CD14-positive monocyte (primary cell): ENCODE results near the gene PCSK4. TPM values are rescaled to one million over a fixed set of nuclear protein-coding genes. Genes with fewer than 3 reads are reported as not detected.
A peak's percentile ranks its signal among the peaks of the same experiment; 100 is the strongest.

Experiments used
- DNase-seq, 3 donors: peaks; one replicate each; pipeline ENCODE4 v3.0.0-alpha.2; 2011 to 2022
- H2AFZ ChIP-seq: 2 replicates; pipeline ENCODE4 v1.6.0; 2012; ENCODE audit warnings: mild to moderate bottlenecking, low read depth, low read length, inconsistent platforms; ENCODE audit not compliant: insufficient read depth, poor library complexity, severe bottlenecking
- H3K27ac ChIP-seq, 2 donors: 1 replicate in 1 of 2; 2 replicates in 1 of 2; pipeline ENCODE4 v1.5.1; 2012 to 2013; ENCODE audit warnings: low read length in 2 of 2, control low read depth in 1 of 2, inconsistent platforms in 1 of 2, low read depth in 1 of 2, mild to moderate bottlenecking in 1 of 2
- H3K27me3 ChIP-seq, 2 donors: one replicate each; pipeline versions ENCODE4 v1.6.0 to v1.6.1; 2011 to 2013; ENCODE audit warnings: low read length in 2 of 2; ENCODE audit not compliant: control insufficient read depth in 2 of 2, insufficient read depth in 2 of 2
- H3K36me3 ChIP-seq, 2 donors: replicated peaks in 1 of 2; 1 replicate in 1 of 2; 2 replicates in 1 of 2; pipeline versions ENCODE4 v1.5.1 to v1.6.1; 2012 to 2013; ENCODE audit warnings: low read length in 2 of 2, control low read depth in 1 of 2, inconsistent platforms in 1 of 2, mild to moderate bottlenecking in 1 of 2; ENCODE audit not compliant: insufficient read depth in 2 of 2, control insufficient read depth in 1 of 2
- H3K4me1 ChIP-seq, 2 donors: 1 replicate in 1 of 2; 2 replicates in 1 of 2; pipeline versions ENCODE4 v1.5.1 to v1.6.1; 2012 to 2013; ENCODE audit warnings: low read length in 2 of 2, control low read depth in 1 of 2, inconsistent platforms in 1 of 2, mild to moderate bottlenecking in 1 of 2, moderate library complexity in 1 of 2; ENCODE audit not compliant: insufficient read depth in 2 of 2, control insufficient read depth in 1 of 2
- H3K4me2 ChIP-seq: replicated peaks from 2 replicates; pipeline ENCODE3; 2012; ENCODE audit warnings: low read length, moderate library complexity, mild to moderate bottlenecking; ENCODE audit not compliant: poor library complexity, severe bottlenecking; ENCODE audit errors: extremely low read depth
- H3K4me3 ChIP-seq, 3 experiments: fragments of 200-600 bp in 1 of 3; sonication (generic) in 1 of 3; replicated peaks in 1 of 3; 1 replicate in 2 of 3; 2 replicates in 1 of 3; pipeline ENCODE4 v1.5.1; 2011 to 2013; ENCODE audit warnings: low read length in 3 of 3, mild to moderate bottlenecking in 3 of 3, control low read depth in 2 of 3, low read depth in 2 of 3, inconsistent platforms in 1 of 3, moderate library complexity in 1 of 3
- H3K79me2 ChIP-seq: 2 replicates; pipeline ENCODE4 v1.6.0; 2012; ENCODE audit warnings: mild to moderate bottlenecking, control low read depth, inconsistent platforms, low read length, moderate library complexity; ENCODE audit not compliant: insufficient read depth
- H3K9ac ChIP-seq: 2 replicates; pipeline ENCODE4 v1.6.0; 2017; ENCODE audit warnings: low read length, mild to moderate bottlenecking; ENCODE audit not compliant: insufficient read depth, poor library complexity, severe bottlenecking
- H3K9me3 ChIP-seq, 2 donors: replicated peaks in 1 of 2; 1 replicate in 1 of 2; 2 replicates in 1 of 2; pipeline versions ENCODE4 v1.5.1 to v1.6.1; 2012 to 2013; ENCODE audit warnings: low read length in 2 of 2, control low read depth in 1 of 2; ENCODE audit not compliant: control insufficient read depth in 1 of 2, insufficient read depth in 1 of 2
- H4K20me1 ChIP-seq: 2 replicates; pipeline ENCODE4 v1.6.0; 2012; ENCODE audit warnings: mild to moderate bottlenecking, low read length, control low read depth, moderate library complexity; ENCODE audit not compliant: insufficient read depth
- H3K27ac Mint-ChIP-seq, 7 donors: one replicate each; pipeline ENCODE4 v1.8.0; 2020; ENCODE audit warnings: mild to moderate bottlenecking in 7 of 7, mixed read lengths in 7 of 7, moderate library complexity in 6 of 7, inconsistent platforms in 2 of 7
- H3K27me3 Mint-ChIP-seq, 3 donors: one replicate each; pipeline ENCODE4 v1.8.0; 2021 to 2022; ENCODE audit warnings: low read depth in 3 of 3, mild to moderate bottlenecking in 3 of 3, mixed read lengths in 3 of 3, moderate library complexity in 3 of 3, inconsistent platforms in 1 of 3
- H3K36me3 Mint-ChIP-seq, 2 donors: one replicate each; pipeline ENCODE4 v1.8.0; 2020; ENCODE audit warnings: mixed read lengths in 2 of 2, inconsistent platforms in 1 of 2, mild to moderate bottlenecking in 1 of 2
- H3K4me1 Mint-ChIP-seq: one replicate; pipeline ENCODE4 v1.8.0; 2020; ENCODE audit warnings: mild to moderate bottlenecking, mixed read lengths
- H3K4me3 Mint-ChIP-seq, 2 donors: one replicate each; pipeline ENCODE4 v1.8.0; 2020; ENCODE audit warnings: mild to moderate bottlenecking in 2 of 2, mixed read lengths in 2 of 2, moderate library complexity in 1 of 2
- H3K9me3 Mint-ChIP-seq, 7 donors: one replicate each; pipeline ENCODE4 v1.8.0; 2020 to 2022; ENCODE audit warnings: mixed read lengths in 7 of 7, mild to moderate bottlenecking in 6 of 7, moderate library complexity in 6 of 7, inconsistent platforms in 2 of 7
- WGBS: methylation state at CpG from one replicate; pipeline ENCODE4 v1.1.5; 2013; ENCODE audit warnings: missing lambda C conversion rate; ENCODE audit not compliant: insufficient coverage; 5-methylcytosine and 5-hydroxymethylcytosine counted together
- intact Hi-C, 2 donors: fragments of 100-400 bp; cut with micrococcal nuclease; formaldehyde crosslinking; loops; one replicate each; pipeline versions ENCODE4 v1.15.0 to v1.15.1; 2023
- polyA plus RNA-seq, 3 donors: library from polyadenylated mRNA; depleted of rRNA in 1 of 3; unstranded in 2 of 3; stranded (reverse) in 1 of 3; fragments of 300-500 nt in 2 of 3; fragments of >200 nt in 1 of 3; fragmentation: Illumina TruSeq in 2 of 3; gene quantifications; 1 replicate in 2 of 3; 2 replicates in 1 of 3; pipeline ENCODE4 v1.2.3, GENCODE V29; 2012 to 2021
- TF ChIP-seq, protein P1 (sequence below): fragments of 200-600 bp; IDR thresholded peaks from one replicate; pipeline ENCODE4 v1.8.0; 2022; ENCODE audit warnings: antibody characterized with exemption, mild to moderate bottlenecking

PCSK4 gene
- polyA plus RNA-seq, 3 donors = 0.34 to 1.0 TPM; not detected in 1

DNA sequence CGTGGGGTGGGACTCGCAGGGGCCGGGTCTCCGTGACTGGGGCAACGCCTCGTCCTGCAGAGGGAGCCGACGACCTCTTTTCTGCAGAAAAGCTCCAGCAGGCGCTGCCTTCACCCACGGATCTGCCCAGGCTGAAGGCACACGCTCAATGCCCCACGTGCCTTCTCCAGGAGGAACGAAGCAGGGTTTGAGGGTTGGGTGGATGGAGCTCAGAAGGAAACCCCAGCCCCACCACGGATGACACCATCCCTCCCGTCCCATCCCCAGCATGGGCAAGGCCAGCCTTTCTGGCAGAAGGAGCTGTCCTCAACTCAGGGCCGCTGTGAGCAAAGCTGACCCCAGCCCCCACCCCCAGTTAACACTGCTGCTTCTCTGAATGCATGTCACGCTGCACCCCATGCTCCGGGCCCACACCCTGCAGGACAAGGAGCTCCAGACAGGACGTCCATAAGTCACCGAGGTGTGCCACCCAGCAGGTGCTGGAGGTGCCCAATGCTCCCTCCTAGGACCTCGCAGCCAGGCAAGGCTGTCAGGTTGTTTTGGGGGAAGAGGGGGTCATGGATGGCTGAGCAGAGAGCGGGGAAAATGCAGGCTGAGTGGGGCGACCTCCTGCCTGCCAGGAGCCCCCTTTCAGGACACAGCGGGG is 18.5 kb downstream of the PCSK4 start:
- Mint-ChIP-seq H3K36me3 (peaks cover 16 to 24% of the 10 kb centered on the region in 2 donors), H3K4me3 (peak overlapping the region in 1 of 2 donors; percentile 85), H3K27ac (no peak overlapping the region), H3K9me3 (peaks cover 0 to 19% (median 2%) of the 10 kb centered on the region in 7 donors), H3K27me3 (peaks cover 35 to 74% (median 53%) of the 10 kb centered on the region in 3 donors), H3K4me1 (peaks cover 22% of the 10 kb centered on the region)
- TF ChIP-seq, protein P1, sequence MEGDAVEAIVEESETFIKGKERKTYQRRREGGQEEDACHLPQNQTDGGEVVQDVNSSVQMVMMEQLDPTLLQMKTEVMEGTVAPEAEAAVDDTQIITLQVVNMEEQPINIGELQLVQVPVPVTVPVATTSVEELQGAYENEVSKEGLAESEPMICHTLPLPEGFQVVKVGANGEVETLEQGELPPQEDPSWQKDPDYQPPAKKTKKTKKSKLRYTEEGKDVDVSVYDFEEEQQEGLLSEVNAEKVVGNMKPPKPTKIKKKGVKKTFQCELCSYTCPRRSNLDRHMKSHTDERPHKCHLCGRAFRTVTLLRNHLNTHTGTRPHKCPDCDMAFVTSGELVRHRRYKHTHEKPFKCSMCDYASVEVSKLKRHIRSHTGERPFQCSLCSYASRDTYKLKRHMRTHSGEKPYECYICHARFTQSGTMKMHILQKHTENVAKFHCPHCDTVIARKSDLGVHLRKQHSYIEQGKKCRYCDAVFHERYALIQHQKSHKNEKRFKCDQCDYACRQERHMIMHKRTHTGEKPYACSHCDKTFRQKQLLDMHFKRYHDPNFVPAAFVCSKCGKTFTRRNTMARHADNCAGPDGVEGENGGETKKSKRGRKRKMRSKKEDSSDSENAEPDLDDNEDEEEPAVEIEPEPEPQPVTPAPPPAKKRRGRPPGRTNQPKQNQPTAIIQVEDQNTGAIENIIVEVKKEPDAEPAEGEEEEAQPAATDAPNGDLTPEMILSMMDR = no peak
- H3K27me3 ChIP-seq = peaks cover 46 to 58% of the 10 kb centered on the region in 2 donors
- H3K79me2 ChIP-seq = peaks cover 11% of the 10 kb centered on the region
- H3K27ac ChIP-seq = no peak overlapping the region
- WGBS = 37% methylated on average over 18 of the region's 24 CpGs
- peaks cover 25 to 32% of the 10 kb centered on the region in 2 donors for H3K4me1 ChIP-seq
- peaks cover 8 to 13% of the 10 kb centered on the region in 2 donors for H3K9me3 ChIP-seq
- no peak for DNase-seq
- H2AFZ ChIP-seq = no peak overlapping the region
- peak overlapping the region in 2 of 3 experiments; percentile 2 to 61 for H3K4me3 ChIP-seq
- peak overlapping the region; percentile 63 for H3K4me2 ChIP-seq
- H4K20me1 ChIP-seq = peaks cover 95% of the 10 kb centered on the region
- intact Hi-C loops = no loop called here
- H3K36me3 ChIP-seq = peaks cover 18 to 20% of the 10 kb centered on the region in 2 donors
- H3K9ac ChIP-seq = no peak overlapping the region

DNA sequence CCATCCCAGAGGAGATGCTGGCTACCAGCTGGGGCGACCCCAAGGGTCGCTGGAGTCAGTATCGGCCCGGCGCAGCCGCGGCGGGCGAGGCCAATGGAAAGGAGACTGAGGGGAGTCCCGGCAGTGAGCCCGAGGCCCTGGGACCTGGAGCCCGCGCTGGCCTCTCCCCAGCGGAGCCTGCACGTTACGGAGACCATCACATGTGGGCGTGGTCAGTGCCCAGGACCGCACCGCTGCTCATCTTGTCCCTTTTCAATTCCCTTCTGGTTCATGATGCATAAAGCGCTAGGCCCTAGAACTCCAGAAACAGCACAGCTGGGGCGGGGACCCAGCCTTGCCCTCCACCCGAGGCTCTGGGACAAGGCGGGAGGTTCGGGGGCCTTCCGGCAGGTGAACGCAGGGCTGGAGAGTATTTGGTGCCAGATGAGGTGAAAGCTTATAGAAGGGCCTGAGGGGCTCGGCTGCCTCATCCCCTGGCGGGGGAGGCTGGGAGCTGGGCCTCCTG is 19.1 kb downstream of the PCSK4 start:
- H3K27ac Mint-ChIP-seq = no peak overlapping the region
- H3K27me3 Mint-ChIP-seq = peaks cover 39 to 80% (median 59%) of the 10 kb centered on the region in 3 donors
- Histone ChIP-seq H3K4me3 (peak overlapping the region in 2 of 3 experiments; percentile 2 to 61), H4K20me1 (peaks cover 95% of the 10 kb centered on the region), H3K27me3 (peaks cover 52 to 63% of the 10 kb centered on the region in 2 donors), H3K4me2 (peak overlapping the region; percentile 63), H3K4me1 (peaks cover 25 to 32% of the 10 kb centered on the region in 2 donors), H3K9ac (peak overlapping the region; percentile 36), H3K36me3 (peaks cover 14 to 15% of the 10 kb centered on the region in 2 donors), H2AFZ (no peak overlapping the region), H3K9me3 (peaks cover 8 to 17% of the 10 kb centered on the region in 2 donors), H3K27ac (no peak overlapping the region), H3K79me2 (peaks cover 6% of the 10 kb centered on the region)
- peaks cover 19% of the 10 kb centered on the region for H3K4me1 Mint-ChIP-seq
- 9% methylated on average over 28 of the region's 28 CpGs for WGBS
- DNase-seq = no peak
- peaks cover 11 to 19% of the 10 kb centered on the region in 2 donors for H3K36me3 Mint-ChIP-seq
- peak overlapping the region in 1 of 2 donors; percentile 85 for H3K4me3 Mint-ChIP-seq
- peaks cover 0 to 19% (median 2%) of the 10 kb centered on the region in 7 donors for H3K9me3 Mint-ChIP-seq
- TF ChIP-seq, protein P1 = peak; percentile 15
- intact Hi-C loops = no loop called here
